Endothelial cell of umbilical vein (primary cell): ENCODE results near the gene ZG16B. TPM values are rescaled to one million over a fixed set of nuclear protein-coding genes. Genes with fewer than 3 reads are reported as not detected.

Experiments used
- BruUV-seq: library from RNA; stranded (reverse); fragments of 400-500 nt; replicated peaks from 2 replicates; lab custom pipeline; 2021; lab: Mats Ljungman, UMichigan
- CTCF ChIA-PET: fragments of 300-600, 350-600 bp; sonication (Branson Sonifier 250); formaldehyde crosslinking; loops from one replicate; lab custom pipeline; 2021; ENCODE audit warnings: antibody characterized with exemption, inconsistent platforms; lab: Charles Lee
- POLR2A ChIA-PET: fragments of 300-600, 350-600 bp; sonication (Branson Sonifier 250); formaldehyde crosslinking; loops from one replicate; lab custom pipeline; 2021; ENCODE audit warnings: antibody characterized with exemption, inconsistent platforms; lab: Charles Lee
- DNase-seq: peaks from one replicate; pipeline ENCODE4 v3.0.0-alpha.2; 2011; ENCODE audit warnings: low read depth, low spot score
- FAIRE-seq: peaks from 2 replicates; lab custom pipeline; 2011; peaks lifted over from hg19 to GRCh38; lab: Jason Lieb, UNC
- H2AFZ ChIP-seq: 2 replicates; pipeline ENCODE4 v1.6.0; 2012; ENCODE audit warnings: low read depth, low read length, control low read depth, inconsistent platforms
- H3K27ac ChIP-seq: 2 replicates; pipeline ENCODE4 v1.5.1; 2011; ENCODE audit warnings: low read depth, mild to moderate bottlenecking, control low read depth, low read length, moderate library complexity; ENCODE audit not compliant: insufficient read depth
- H3K27me3 ChIP-seq, 2 experiments: 2 replicates each; pipeline versions ENCODE4 v1.6.0 to v1.6.1; 2011; ENCODE audit warnings: low read length in 2 of 2, mixed read lengths in 1 of 2; ENCODE audit not compliant: control insufficient read depth in 2 of 2, insufficient read depth in 2 of 2
- H3K36me3 ChIP-seq, 2 experiments: 2 replicates in 1 of 2; 3 replicates in 1 of 2; pipeline ENCODE4 v1.5.1; 2011; ENCODE audit warnings: low read length in 2 of 2, mild to moderate bottlenecking in 1 of 2, moderate library complexity in 1 of 2; ENCODE audit not compliant: control insufficient read depth in 2 of 2, insufficient read depth in 2 of 2; ENCODE audit errors: extremely low read depth in 1 of 2
- H3K4me1 ChIP-seq: 3 replicates; pipeline ENCODE4 v1.5.1; 2011; ENCODE audit warnings: mild to moderate bottlenecking, low read length; ENCODE audit not compliant: control insufficient read depth, insufficient read depth; ENCODE audit errors: extremely low read depth
- H3K4me2 ChIP-seq: 2 replicates; pipeline ENCODE4 v1.6.1; 2011; ENCODE audit warnings: low read length, control low read depth, mixed read lengths; ENCODE audit not compliant: insufficient read depth
- H3K4me3 ChIP-seq, 3 experiments: fragments of 200-600 bp in 1 of 3; sonication (generic), shearing (Covaris generic) in 1 of 3; replicated peaks in 1 of 3; 2 replicates each; pipeline ENCODE4 v1.5.1; 2011 to 2016; ENCODE audit warnings: control low read depth in 3 of 3, low read length in 3 of 3, mild to moderate bottlenecking in 2 of 3, inconsistent platforms in 1 of 3, low read depth in 1 of 3, moderate library complexity in 1 of 3; ENCODE audit not compliant: insufficient read depth in 1 of 3
- H3K79me2 ChIP-seq: 2 replicates; pipeline ENCODE4 v1.6.0; 2012; ENCODE audit warnings: low read length, inconsistent platforms; ENCODE audit not compliant: control insufficient read depth, insufficient read depth
- H3K9ac ChIP-seq: replicated peaks from 2 replicates; pipeline ENCODE3; 2011; ENCODE audit warnings: low read length, control low read depth; ENCODE audit not compliant: insufficient read depth; ENCODE audit errors: extremely low read depth
- H3K9me1 ChIP-seq: replicated peaks from 3 replicates; pipeline ENCODE4 v1.6.0; 2011; ENCODE audit warnings: mild to moderate bottlenecking, low read length; ENCODE audit not compliant: control insufficient read depth, insufficient read depth; ENCODE audit errors: extremely low read depth
- H3K9me3 ChIP-seq: replicated peaks from 2 replicates; pipeline ENCODE4 v1.5.1; 2012; ENCODE audit warnings: low read length, inconsistent platforms; ENCODE audit not compliant: control insufficient read depth, insufficient read depth
- H4K20me1 ChIP-seq: replicated peaks from 2 replicates; pipeline ENCODE3; 2011; ENCODE audit warnings: mild to moderate bottlenecking, low read length; ENCODE audit not compliant: control insufficient read depth, insufficient read depth; ENCODE audit errors: extremely low read depth
- CTCF ChIP-seq, 2 donors: IDR thresholded peaks; 1 replicate in 1 of 2; 2 replicates in 1 of 2; pipeline ENCODE4 v1.5.1; 2011; ENCODE audit warnings: low read length in 2 of 2, mild to moderate bottlenecking in 2 of 2, moderate library complexity in 2 of 2, control low read depth in 1 of 2, inconsistent platforms in 1 of 2, low read depth in 1 of 2; ENCODE audit not compliant: insufficient read depth in 1 of 2; ENCODE audit errors: extremely low read depth in 1 of 2
- FOS ChIP-seq: IDR thresholded peaks from 2 replicates; pipeline ENCODE4 v1.6.1; 2011; ENCODE audit warnings: mild to moderate bottlenecking, low read length, moderate library complexity, borderline replicate concordance; ENCODE audit not compliant: insufficient read depth
- GATA2 ChIP-seq: IDR thresholded peaks from 2 replicates; pipeline ENCODE4 v1.7.0; 2011; ENCODE audit warnings: low read depth, mild to moderate bottlenecking, moderate library complexity, mixed read lengths, low read length; ENCODE audit not compliant: insufficient read length, insufficient read depth
- JUN ChIP-seq: IDR thresholded peaks from 2 replicates; pipeline ENCODE4 v1.6.1; 2011; ENCODE audit warnings: borderline replicate concordance, low read depth; ENCODE audit not compliant: insufficient read length, insufficient read depth
- MAX ChIP-seq: IDR thresholded peaks from 2 replicates; pipeline ENCODE4 v1.6.1; 2011; ENCODE audit not compliant: insufficient read depth, insufficient read length
- POLR2A ChIP-seq: IDR thresholded peaks from 2 replicates; pipeline ENCODE4 v1.6.1; 2012; ENCODE audit warnings: low read depth, mild to moderate bottlenecking, control low read depth, low read length
- dilution Hi-C: fragments of 300-500 bp; cut with MboI; formaldehyde crosslinking; loops from one replicate; pipeline ENCODE4 v1.15.0; 2019; ENCODE audit warnings: low sequenced_read_pairs; ENCODE audit not compliant: extremely low pct_ligation_motif_present
- intact Hi-C: fragments of 100-400 bp; cut with micrococcal nuclease; formaldehyde crosslinking; loops from one replicate; pipeline ENCODE4 v1.10.0; 2022
- polyA plus RNA-seq, 4 experiments: library from polyadenylated mRNA; depleted of rRNA in 3 of 4; stranded (reverse) in 3 of 4; unstranded in 1 of 4; fragments of >200 nt; gene quantifications; 2 replicates each; pipeline versions ENCODE4 v1.2.1 to v1.2.3, GENCODE V29; 2011 to 2012; ENCODE audit warnings: missing spikeins in 1 of 4
- total RNA-seq: library from RNA; stranded (reverse); gene quantifications from 2 replicates; pipeline ENCODE4 v1.2.3, GENCODE V29; 2021

Gene ZG16B
- total and polyA plus RNA-seq, 2 donors (not counting 3 experiments of a cell fraction or from before 2014, with no cell fraction given): 0.22 TPM; not detected in 1

- DNase-seq: no peak
- TF ChIP-seq GATA2 (no peak), CTCF (IDR thresholded peaks at IDR 0.05; ENCODE audit: extremely low read depth in 1 of 2, insufficient read depth in 1 of 2, low read depth in 1 of 2, low read length in 2 of 2) (no peak), MAX (no peak), FOS (no peak), POLR2A (no peak), JUN (no peak)
- CTCF ChIA-PET: interaction anchor here (1.0 to 1.8 kb wide), 2 partner anchors 54 to 143 kb away, joined by 4 to 5 read pairs; no protein-coding TSS in a partner anchor
- dilution Hi-C loops: no loop called here
- H3K79me2 ChIP-seq: no peaks in the 10 kb centered on the region
- H3K4me1 ChIP-seq: no peaks in the 10 kb centered on the region
- no peak overlapping the region for H3K27ac ChIP-seq
- no peaks in the 10 kb centered on the region for H3K9me3 ChIP-seq
- H3K9ac ChIP-seq: no peak overlapping the region
- peaks cover 10 to 18% of the 10 kb centered on the region in 2 experiments for H3K27me3 ChIP-seq
- peak overlapping the region; percentile 53 for H2AFZ ChIP-seq
- no peak overlapping the region for H3K4me2 ChIP-seq
- H3K9me1 ChIP-seq: no peaks in the 10 kb centered on the region
- H3K36me3 ChIP-seq: no peaks in the 10 kb centered on the region
- H3K4me3 ChIP-seq: no peak overlapping the region
- FAIRE-seq: no peak
- H4K20me1 ChIP-seq: no peaks in the 10 kb centered on the region
- POLR2A ChIA-PET: no interaction called here
- intact Hi-C loops: no loop called here
- BruUV-seq: no TSS peak
Observed at GRCh38 chr16:2784358-2785100, 45.6 kb upstream of the ZG16B start.
